Renal cortex interstitium (tissue), 11 donors: ENCODE measurements around the gene CNOT6. TPM values are rescaled to one million over a fixed set of nuclear protein-coding genes. Genes with fewer than 3 reads are reported as not detected.

Source experiments
- DNase-seq, 11 donors: peaks; one replicate each; pipeline ENCODE4 v3.0.0-alpha.2; 2013; ENCODE audit warnings: low read depth in 9 of 11, low spot score in 4 of 11; ENCODE audit errors: extremely low read depth in 1 of 11
- polyA plus RNA-seq, 3 donors: library from polyadenylated mRNA; unstranded; fragments of 120-200 nt; gene quantifications; one replicate each; pipeline ENCODE4 v1.2.1, GENCODE V29; 2013; ENCODE audit not compliant: insufficient read length in 3 of 3

Gene CNOT6
- polyA plus RNA-seq, 3 donors: 53.9 to 70.3 (median 61.6) TPM

DNA sequence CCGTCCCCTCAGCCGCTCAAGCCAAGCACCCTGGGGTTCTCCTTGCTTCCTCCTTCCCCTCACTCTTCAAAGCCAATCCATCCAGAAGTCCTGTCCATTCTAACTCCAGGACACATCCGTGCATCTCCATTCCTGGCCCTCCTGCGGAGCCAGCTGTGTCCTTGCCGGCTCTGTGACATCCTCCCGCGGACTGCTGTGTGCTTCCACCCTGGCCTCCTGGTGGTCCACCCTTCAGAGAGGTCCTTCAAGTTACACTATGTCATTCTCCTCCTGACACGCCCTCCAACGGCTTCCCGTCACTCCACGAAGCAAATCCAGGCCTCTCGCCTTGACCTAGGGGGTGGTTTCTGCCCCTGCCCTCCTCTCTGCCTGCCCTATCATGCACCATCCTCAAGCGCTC is 110.1 kb downstream of the CNOT6 start:
- no peak for DNase-seq

DNA sequence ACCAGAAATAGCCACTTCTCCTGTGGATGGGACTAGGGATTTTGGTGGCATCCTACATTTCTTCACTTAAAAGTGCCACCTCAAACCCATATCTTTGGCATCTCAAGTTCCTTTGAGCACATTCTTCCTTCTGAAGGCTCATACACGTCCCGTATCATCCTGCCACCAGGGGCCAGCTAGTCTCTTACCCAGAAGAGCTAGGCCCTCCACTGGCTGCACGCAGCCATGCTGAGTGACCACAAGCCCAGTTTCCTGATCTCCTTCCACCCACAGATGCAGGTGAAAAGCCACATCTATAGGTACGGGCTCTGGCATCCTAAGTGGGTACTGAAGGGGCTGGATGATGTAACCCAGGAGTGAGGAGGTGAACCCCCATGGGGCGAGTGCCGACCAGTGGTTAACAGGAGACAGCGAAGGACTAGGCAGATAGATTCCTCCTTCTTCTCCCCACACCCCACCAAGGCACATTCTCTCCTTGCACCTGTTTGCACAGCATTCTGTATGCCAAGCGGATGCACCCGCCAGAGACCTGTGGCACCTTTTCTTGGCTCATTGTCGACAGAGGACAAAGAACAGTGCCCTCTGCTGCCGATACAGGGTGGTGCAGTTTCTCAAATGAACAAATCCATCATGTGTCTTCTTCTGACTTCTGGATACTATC is 111.5 kb downstream of the CNOT6 start:
- no peak for DNase-seq

DNA sequence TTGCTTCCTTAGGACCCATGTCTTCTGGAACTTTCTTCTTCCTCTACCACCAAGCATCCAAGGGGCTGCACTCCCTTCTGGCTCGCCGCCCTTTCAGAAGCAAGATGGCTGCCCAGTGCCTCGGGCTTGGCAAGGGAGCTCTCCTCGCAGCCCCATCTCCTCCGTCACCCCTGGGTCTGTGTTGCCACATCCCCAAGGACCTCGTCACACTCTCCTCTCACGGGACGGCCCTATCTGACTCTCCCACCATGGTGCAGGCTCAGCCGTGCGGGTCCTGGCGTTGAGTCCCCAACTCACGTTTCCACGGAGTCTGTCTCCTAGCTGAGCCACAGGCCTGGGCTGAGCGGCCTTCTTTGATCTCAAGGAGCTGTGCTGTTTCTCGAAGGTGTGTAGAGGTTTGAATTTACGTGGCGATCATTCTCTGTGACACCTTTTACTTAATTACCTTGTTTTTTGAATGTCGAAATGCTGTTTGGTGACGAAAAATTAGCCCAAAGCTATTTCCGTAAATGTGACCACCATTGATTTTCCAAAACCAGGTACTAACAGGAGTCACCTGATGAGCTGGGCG is 112.1 kb downstream of the CNOT6 start:
- DNase-seq: no peak

DNA sequence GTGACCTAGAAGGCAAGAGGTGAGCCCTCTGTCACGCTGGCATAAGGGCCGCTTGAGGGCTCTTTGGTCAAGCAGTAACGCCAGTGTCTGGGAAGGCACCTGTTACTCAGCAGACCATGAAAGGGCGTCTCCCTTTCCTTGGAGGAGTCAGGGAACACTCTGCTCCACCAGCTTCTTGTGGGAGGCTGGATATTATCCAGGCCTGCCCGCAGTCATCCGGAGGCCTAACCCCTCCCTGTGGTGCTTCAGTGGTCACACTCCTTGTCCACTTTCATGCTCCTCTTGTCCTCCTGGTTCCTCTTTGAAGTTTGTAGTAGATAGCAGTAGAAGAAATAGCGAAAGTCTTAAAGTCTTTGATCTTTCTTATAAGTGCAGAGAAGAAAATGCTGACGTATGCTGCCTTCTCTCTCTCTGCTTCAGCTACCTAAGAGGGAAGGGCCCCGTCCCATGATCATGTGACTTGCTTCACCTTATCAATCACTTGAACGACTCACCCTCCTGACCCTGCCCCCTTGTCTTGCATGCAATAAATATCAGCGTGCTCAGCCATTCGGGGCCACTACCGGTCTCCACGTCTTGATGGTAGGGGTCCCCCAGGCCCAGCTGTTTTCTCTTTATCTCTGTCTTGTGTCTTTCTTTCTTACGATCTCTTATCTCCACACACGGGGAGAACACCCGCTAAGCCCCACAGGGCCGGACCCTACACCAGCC is 113.8 kb downstream of the CNOT6 start:
- DNase-seq: no peak

DNA sequence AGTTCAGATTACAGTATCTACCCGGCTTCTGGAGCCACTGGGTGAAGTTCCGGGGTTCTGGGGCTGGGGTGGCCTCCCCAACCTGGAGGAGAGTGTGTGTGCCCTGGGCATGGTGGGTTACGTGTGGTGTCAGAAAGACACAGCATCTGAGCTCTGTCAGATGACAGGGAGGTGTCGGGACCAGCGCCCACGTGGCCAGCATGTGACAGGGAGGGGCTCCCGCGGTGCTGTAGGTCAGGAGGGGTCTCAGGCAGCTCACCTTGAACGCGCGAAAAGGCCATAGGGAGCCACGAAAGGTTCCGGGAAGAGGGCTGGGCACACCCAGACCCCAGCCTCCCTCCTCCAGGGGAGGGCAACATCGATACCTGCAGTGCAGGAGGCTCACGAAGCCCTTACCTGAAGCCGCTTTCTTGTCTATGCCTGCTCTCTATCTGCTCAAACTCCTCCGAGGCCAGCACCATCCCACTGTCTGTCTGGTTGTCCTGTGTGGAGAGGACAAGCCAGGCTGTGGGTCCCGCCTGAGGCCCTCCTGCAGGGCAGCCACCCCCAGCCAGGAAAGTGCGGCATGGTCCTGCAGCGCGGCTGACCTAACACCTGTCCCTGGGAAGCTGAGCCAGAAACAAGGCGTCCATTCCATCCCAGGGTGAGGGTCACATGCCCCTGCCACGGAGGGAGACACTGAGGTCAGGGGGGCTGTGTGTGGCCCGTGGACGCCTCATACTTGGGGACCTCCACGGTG is 114.6 kb downstream of the CNOT6 start:
- no peak for DNase-seq

DNA sequence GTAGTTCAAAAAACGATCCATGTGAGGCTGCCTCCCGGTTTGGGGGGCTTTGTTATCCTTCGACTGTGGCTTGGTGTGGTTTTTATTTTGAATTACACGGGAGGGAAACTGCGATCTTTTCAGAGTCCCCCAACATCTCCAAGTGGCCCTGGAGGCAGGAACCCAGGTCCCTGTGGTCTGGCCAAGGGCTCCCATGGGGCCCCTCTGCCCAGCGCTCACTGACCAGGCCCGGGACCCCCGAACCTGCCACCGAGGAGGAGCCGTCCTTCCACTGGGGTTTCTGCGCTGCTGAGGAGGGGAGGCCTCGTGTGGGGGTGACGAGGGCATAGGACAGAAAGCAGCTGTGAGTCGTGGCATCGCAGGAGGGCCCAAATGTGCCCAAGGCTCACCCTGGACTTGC is 115.2 kb downstream of the CNOT6 start:
- no peak for DNase-seq

DNA sequence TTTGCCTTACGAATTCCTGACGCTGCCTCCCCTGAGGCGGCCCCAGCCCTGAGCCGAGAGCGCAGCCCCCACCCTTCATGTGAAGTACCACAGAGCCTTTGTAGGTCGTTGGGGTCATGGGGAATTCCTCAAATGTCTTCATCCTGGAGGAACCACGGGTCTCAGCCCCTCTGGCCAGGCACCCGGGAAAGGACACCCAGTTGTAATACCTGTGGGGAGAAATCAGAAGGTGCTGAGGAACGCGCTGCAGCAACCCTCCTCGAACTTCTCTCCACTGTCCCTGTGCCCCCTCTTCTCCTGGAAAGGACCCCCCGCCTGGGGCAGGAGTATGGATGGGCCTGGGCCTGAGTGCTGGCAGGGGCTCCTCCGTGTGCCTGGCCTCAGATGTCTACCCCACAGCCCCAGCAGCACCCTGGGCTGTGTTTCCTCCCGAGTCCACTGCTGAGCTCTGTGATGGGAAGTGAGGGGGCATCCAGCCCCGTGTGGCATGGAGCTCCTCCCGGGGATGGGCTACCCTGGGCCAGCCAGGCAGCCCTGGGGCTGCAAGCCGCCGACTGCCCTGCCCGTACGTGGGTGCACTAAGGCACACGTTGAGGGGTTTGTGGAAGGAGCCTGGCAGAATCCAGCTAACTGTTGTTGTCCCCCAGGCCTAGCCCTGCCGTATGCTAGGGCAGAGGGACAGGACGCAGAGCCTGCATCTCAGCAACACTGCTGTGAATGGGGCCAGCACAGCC is 115.8 kb downstream of the CNOT6 start:
- no peak for DNase-seq

DNA sequence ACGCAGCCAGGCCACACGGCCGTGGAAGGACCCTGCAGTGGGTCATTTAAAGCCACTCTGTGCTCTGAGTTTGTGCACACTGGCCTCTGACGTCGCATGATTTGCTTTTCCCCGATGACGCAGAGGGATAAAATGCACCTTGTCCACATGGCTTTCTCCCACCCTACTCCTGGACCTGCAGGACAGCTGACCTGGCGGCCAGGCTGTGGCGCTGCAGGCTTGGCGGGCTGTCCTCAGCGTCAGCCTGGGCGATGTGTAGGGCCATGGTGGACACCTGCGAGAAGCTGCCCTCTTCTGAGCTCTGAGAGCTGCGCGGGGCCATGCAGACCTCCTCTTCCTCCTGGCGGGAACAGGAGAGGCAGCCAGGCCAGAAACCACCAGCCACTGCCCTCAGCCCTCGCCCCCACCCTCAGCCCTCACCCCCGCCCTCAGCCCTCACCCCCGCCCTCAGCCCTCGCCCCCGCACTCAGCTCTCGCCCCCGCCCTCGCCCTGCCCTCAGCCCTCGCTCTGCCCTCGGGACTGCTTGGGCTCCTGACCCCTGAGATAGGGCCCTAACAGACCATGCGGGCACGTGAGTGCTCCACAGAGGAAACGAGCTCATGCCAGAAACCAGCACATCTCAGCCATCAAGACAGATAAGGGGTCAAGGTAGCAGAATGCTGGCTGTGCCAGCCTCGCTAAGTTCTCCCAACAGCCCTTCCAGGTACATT is 117.1 kb downstream of the CNOT6 start:
- DNase-seq: no peak

DNA sequence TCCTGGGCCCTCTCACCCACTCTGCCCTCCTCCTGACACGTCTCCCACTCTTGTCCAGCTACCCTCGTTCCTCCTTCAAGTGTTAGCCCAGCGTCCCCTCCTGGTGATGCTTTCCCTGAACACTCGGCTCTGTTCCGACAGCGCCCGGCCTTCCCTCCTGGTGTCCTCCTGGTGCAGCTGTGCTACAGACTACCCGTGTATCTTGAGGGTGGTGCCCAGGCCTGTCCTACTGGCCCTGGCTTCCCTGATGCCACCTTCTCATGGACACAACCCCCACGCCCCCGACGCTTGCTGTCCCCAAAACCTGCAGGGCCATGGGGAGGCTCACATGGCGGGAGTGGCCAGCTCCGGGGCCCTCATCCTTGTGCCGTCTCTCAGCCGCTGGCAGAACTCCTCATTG is 118.5 kb downstream of the CNOT6 start:
- DNase-seq: no peak

DNA sequence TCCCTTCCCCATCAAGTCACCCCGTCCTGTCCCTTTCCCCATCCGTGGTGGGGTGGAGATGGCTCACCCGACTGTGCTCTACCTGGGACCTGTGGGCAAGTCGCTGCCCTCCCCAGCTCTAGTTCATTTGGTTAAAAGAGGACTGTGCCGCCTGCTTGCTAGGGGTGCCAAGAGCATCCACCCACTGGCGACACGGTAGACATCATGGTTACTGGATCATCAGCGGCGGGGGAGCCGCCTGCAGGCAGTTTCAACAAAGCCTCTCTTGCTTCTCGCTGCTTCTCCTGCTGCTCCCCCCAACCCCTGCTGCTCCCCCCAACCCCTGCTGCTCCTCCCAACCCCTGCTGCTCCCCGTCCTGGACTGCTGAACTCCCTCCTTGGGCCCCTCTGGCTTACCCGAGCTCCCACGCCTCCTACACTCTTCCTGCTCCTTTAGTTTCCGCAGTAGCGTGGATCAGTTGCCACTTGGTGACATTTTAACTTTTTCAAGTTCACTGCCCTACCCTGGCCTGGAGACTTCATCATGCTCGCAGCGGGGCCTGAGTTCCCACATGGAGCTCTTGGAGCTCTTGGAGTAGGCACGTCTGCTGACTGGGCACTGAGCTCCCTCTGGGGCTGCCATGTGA is 119.1 kb downstream of the CNOT6 start:
- DNase-seq: peak in 6 of 11 donors; percentile 26 to 65 (median 50)

DNA sequence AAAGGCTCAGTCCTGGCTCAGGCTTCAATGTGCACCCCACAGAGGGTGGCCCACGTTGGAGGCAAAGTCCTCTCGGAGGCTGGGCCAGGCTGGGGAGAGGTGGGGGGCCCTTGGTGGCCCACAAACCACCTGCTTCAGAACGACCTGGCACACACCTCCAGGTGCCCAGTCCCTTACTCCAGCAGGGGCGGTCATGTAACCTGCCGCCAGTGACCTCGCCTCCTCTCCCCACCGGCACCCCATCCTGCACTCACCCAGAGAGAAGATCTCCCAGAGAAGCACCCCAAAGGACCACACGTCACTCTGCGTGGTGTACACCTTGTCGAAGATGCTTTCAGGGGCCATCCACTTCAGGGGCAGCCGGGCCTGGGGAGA is 119.6 kb downstream of the CNOT6 start:
- no peak for DNase-seq

DNA sequence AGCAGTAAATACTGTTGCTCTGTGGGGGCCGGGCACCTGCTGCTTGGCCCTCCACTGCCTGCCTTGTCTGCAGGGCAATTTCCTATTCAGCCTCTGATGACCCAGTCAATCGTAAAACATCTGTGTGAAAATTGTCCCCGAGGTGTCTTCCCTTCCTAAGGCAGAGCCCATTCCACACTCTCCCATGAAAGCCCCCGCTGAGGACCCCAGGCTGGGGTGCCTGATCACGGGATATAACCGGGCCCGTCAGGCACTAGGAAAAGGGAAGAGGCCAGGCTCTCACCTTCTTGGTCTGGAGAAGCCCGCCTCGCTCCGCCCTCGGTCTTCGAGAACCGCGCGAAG is 124.3 kb downstream of the CNOT6 start:
- no peak for DNase-seq

DNA sequence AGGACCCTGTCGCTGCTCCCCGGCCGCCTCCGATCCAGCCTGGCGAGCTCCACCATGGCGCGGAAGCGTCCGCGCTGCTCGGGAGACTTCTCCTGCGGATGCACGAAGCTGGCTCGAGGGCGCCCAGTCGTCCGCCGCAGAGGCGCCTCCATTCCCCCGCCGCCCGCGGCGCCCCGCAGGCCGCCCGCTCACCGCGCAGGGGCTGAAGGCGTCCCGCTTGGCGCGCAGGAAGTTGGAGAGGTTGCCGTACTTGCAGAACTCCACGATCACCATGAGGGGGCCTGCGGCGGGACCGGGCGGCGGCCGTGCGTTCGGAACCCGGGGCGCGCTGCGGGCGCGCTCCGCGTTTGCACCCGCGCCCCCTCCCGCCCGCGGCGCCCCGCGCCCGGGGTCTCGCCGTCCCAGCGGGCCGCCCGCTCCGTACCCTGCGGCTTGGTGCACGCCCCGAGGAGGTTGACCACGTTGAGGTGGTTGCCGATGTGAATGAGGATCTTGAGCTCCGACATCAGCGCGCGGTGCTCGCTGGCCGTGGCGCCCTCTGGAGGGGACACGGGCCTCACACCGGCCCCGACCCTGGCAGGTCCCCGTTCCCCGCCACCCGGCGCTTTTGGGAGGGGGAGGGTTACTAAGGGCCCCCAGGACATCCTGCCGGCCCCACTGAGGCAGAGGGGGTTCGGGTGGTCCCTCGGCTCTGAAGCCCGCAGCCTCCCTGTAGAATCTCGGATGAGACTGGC is 124.8 kb downstream of the CNOT6 start:
- DNase-seq: peak in 6 of 11 donors; percentile 26 to 46 (median 32)

DNA sequence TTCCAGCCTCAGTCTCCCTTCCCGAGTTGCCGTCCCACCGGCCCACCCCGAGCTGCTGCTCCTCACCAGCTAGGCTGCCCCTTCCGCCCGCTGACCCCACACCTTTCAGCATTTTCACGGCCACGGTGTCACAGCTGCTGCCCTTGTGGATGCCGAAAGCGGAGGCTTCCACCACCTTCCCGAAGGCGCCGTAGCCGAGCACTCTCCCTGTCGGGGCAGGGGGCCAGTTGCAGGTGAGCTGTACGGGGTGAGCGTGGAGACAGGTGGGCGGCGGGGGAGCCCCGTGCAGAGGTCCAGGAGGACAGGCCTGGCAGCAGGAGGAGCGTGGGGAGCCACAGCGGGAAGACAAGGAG is 125.4 kb downstream of the CNOT6 start:
- DNase-seq: no peak

DNA sequence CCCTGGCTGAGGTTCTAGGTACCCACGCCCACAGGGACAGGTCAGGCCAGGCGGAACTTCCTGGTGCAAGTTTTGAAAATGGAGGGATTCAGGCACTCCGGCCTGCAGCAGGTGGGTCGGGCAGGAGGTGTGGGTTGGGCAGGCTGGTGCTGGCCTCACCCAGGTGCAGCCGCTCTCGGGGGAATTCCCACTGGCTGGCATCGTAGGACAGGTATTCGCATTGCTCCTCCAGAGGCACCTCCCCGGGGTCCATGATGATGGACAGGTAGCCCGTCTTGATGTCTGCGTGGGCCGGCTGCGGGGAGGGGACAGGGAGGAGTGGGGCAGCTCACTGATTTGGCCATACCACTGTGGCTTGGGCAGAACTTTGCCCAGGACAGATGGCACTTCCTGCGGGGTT is 125.8 kb downstream of the CNOT6 start:
- DNase-seq: no peak

DNA sequence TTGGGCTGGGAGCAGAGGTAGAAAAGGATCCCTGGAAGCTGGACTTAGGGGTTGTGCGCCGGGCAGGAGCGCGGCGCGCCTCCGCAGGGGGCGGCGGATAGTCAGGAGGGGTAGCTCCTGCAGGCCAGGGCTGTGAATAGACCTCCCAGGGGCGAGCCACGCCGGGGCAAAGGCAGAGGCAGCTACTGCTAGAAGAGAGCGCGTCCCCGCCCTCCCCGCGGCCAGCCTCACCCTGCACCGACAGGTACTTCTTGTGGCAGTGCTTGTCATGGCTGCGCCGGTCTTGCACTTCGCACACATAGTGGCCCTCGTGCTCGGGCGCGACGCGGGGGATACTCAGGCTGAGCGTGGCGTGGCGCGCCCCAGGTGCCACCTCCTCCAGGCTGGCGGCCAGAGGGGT is 127.1 kb downstream of the CNOT6 start:
- DNase-seq: no peak

DNA sequence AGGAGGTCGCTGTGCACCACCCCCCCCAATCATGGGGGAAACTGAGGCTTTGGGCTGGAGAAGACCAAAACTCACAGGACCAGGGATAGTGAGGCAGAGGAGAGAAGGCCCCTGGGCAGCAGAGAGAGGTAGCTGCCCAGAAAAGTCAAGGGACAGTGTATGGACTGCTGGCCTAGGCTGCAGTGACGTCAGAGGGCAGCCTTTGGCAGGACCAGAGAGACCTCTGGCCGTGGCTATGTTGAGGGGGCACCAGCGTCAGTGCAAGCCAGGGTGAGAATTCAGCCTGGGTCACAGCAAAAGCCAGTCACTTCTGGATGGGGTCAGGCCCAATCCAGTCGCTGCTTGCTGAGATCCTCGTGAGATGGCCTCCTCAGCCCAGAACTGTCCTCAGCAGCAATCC is 128.7 kb downstream of the CNOT6 start:
- no peak for DNase-seq

DNA sequence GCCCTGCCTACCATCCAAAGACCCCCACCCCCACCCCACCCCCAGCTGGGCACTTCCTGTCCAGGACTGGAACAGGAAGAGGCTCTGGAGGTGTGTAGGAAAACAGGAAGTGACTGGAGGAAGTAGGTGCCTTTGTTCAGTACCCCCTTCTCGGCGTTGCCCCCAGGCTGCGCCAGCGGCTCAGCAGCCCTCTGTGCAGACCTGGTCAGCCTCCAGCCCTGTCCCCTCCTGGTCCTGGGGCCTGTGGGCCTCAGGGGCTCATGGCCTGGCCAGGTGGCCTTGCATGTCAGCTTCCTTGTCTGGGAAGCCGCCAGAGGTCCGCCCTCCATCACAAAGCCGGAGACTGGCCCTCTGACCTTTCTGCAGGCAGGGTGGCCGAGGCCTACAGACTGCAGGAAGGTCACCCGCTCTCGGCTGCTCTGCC is 129.2 kb downstream of the CNOT6 start:
- no peak for DNase-seq
